HEK293 (cell line): ENCODE data around the gene CCDC78.

Source experiments
- BCL11B ChIP-seq: fragments of 450-650 bp; formaldehyde crosslinking; IDR thresholded peaks from 2 replicates; pipeline ENCODE4 v1.5.1; 2016; ENCODE audit warnings: low read depth, missing biosample characterization, missing genetic modification characterization
- GLIS2 ChIP-seq: fragments of 450-650 bp; formaldehyde crosslinking; IDR thresholded peaks from 2 replicates; pipeline ENCODE4 v1.5.1; 2016; ENCODE audit warnings: missing biosample characterization, missing genetic modification characterization
- HOXA7 ChIP-seq: sonication (generic); formaldehyde crosslinking; IDR thresholded peaks from 2 replicates; pipeline ENCODE4 v1.8.1; 2022; ENCODE audit warnings: missing genetic modification reagents, borderline replicate concordance
- KLF7 ChIP-seq: fragments of 450-650 bp; formaldehyde crosslinking; IDR thresholded peaks from 2 replicates; pipeline ENCODE4 v1.5.1; 2016; ENCODE audit warnings: missing biosample characterization, missing genetic modification characterization, borderline replicate concordance
- MEIS1 ChIP-seq: sonication (generic); formaldehyde crosslinking; IDR thresholded peaks from 2 replicates; pipeline ENCODE4 v1.8.1; 2022; ENCODE audit warnings: missing genetic modification reagents, mild to moderate bottlenecking, borderline replicate concordance
- MZF1 ChIP-seq: fragments of 450-650 bp; formaldehyde crosslinking; IDR thresholded peaks from 2 replicates; pipeline ENCODE4 v1.5.1; 2017; ENCODE audit warnings: missing biosample characterization, missing genetic modification characterization, borderline replicate concordance
- SP2 ChIP-seq: fragments of 450-650 bp; formaldehyde crosslinking; IDR thresholded peaks from 2 replicates; pipeline ENCODE4 v1.5.1; 2016; ENCODE audit warnings: missing biosample characterization, missing genetic modification characterization
- SP3 ChIP-seq: fragments of 450-650 bp; formaldehyde crosslinking; IDR thresholded peaks from 2 replicates; pipeline ENCODE4 v1.5.1; 2016; ENCODE audit warnings: missing biosample characterization, missing genetic modification characterization
- TCF7L2 ChIP-seq: IDR thresholded peaks from 2 replicates; pipeline ENCODE4 v1.6.1; 2011; ENCODE audit warnings: low read depth, mild to moderate bottlenecking, inconsistent platforms, low read length, moderate library complexity, borderline replicate concordance
- TRIM28 ChIP-seq: IDR thresholded peaks from 2 replicates; pipeline ENCODE4 v1.6.1; 2011; ENCODE audit warnings: low read length, control low read depth, borderline replicate concordance
- YY1 ChIP-seq: fragments of 450-650 bp; formaldehyde crosslinking; IDR thresholded peaks from 2 replicates; pipeline ENCODE4 v1.5.1; 2018; ENCODE audit warnings: missing biosample characterization, missing genetic modification characterization
- ZBTB48 ChIP-seq: fragments of 450-650 bp; formaldehyde crosslinking; IDR thresholded peaks from 2 replicates; pipeline ENCODE4 v1.5.1; 2016; ENCODE audit warnings: missing biosample characterization, missing genetic modification characterization
- ZBTB8A ChIP-seq: fragments of 450-650 bp; formaldehyde crosslinking; IDR thresholded peaks from 2 replicates; pipeline ENCODE4 v1.5.1; 2016; ENCODE audit warnings: missing biosample characterization, missing genetic modification characterization
- ZNF10 ChIP-seq: fragments of 450-650 bp; formaldehyde crosslinking; IDR thresholded peaks from 2 replicates; pipeline ENCODE4 v1.5.1; 2017; ENCODE audit warnings: missing biosample characterization, missing genetic modification characterization
- ZNF112 ChIP-seq: fragments of 450-650 bp; formaldehyde crosslinking; IDR thresholded peaks from 2 replicates; pipeline ENCODE4 v1.5.0; 2017; ENCODE audit warnings: missing biosample characterization, missing genetic modification characterization
- ZNF133 ChIP-seq: fragments of 450-650 bp; formaldehyde crosslinking; IDR thresholded peaks from 2 replicates; pipeline ENCODE4 v1.5.1; 2016; ENCODE audit warnings: missing biosample characterization, missing genetic modification characterization
- ZNF169 ChIP-seq: fragments of 450-650 bp; formaldehyde crosslinking; IDR thresholded peaks from 2 replicates; pipeline ENCODE4 v1.5.1; 2016; ENCODE audit warnings: missing biosample characterization, missing genetic modification characterization
- ZNF214 ChIP-seq: fragments of 450-650 bp; formaldehyde crosslinking; IDR thresholded peaks from 2 replicates; pipeline ENCODE4 v1.5.1; 2017; ENCODE audit warnings: missing biosample characterization, mild to moderate bottlenecking, missing genetic modification characterization, borderline replicate concordance
- ZNF23 ChIP-seq: fragments of 450-650 bp; formaldehyde crosslinking; IDR thresholded peaks from 2 replicates; pipeline ENCODE4 v1.5.1; 2016; ENCODE audit warnings: missing biosample characterization, missing genetic modification characterization, borderline replicate concordance
- ZNF274 ChIP-seq, 2 experiments: fragments of 200-500 bp in 1 of 2; fragments of 450-650 bp in 1 of 2; sonication (Bioruptor generic) in 1 of 2; formaldehyde crosslinking in 1 of 2; IDR thresholded peaks; 2 replicates each; pipeline versions ENCODE4 v1.5.1 to v1.6.1; 2014 to 2016; ENCODE audit warnings: borderline replicate concordance in 1 of 2, inconsistent platforms in 1 of 2, low read length in 1 of 2, missing biosample characterization in 1 of 2, missing genetic modification characterization in 1 of 2
- ZNF280C ChIP-seq: fragments of 450-650 bp; formaldehyde crosslinking; IDR thresholded peaks from 2 replicates; pipeline ENCODE4 v1.5.1; 2016; ENCODE audit warnings: missing biosample characterization, missing genetic modification characterization
- ZNF341 ChIP-seq: fragments of 450-650 bp; formaldehyde crosslinking; IDR thresholded peaks from 2 replicates; pipeline ENCODE4; 2016; ENCODE audit warnings: low read depth, missing biosample characterization, missing genetic modification characterization
- ZNF37A ChIP-seq: fragments of 450-650 bp; IDR thresholded peaks from 2 replicates; pipeline ENCODE4 v1.5.1; 2018; ENCODE audit warnings: missing biosample characterization, missing genetic modification characterization
- ZNF394 ChIP-seq: fragments of 450-650 bp; formaldehyde crosslinking; IDR thresholded peaks from 2 replicates; pipeline ENCODE4 v1.5.1; 2016; ENCODE audit warnings: missing biosample characterization, missing genetic modification characterization, mild to moderate bottlenecking, moderate library complexity, borderline replicate concordance
- ZNF433 ChIP-seq: fragments of 450-650 bp; formaldehyde crosslinking; IDR thresholded peaks from 2 replicates; pipeline ENCODE4 v1.5.1; 2016; ENCODE audit warnings: missing biosample characterization, missing genetic modification characterization, low read depth
- ZNF449 ChIP-seq: fragments of 450-650 bp; formaldehyde crosslinking; IDR thresholded peaks from 2 replicates; pipeline ENCODE4 v1.5.1; 2017; ENCODE audit warnings: missing biosample characterization, mild to moderate bottlenecking, missing genetic modification characterization, moderate library complexity
- ZNF549 ChIP-seq: fragments of 450-650 bp; IDR thresholded peaks from 2 replicates; pipeline ENCODE4 v1.5.1; 2018; ENCODE audit warnings: missing biosample characterization, missing genetic modification characterization, mild to moderate bottlenecking, inconsistent platforms, moderate library complexity
- ZNF585B ChIP-seq: fragments of 450-650 bp; formaldehyde crosslinking; IDR thresholded peaks from 2 replicates; pipeline ENCODE4 v1.5.1; 2016; ENCODE audit warnings: missing biosample characterization, missing genetic modification characterization
- ZNF654 ChIP-seq: fragments of 450-650 bp; formaldehyde crosslinking; IDR thresholded peaks from 2 replicates; pipeline ENCODE4 v1.5.1; 2016; ENCODE audit warnings: low read depth, missing biosample characterization, missing genetic modification characterization
- ZNF664 ChIP-seq: fragments of 450-650 bp; formaldehyde crosslinking; IDR thresholded peaks from 2 replicates; pipeline ENCODE4 v1.5.1; 2016; ENCODE audit warnings: missing biosample characterization, missing genetic modification characterization
- ZNF670 ChIP-seq: fragments of 450-650 bp; formaldehyde crosslinking; IDR thresholded peaks from 2 replicates; pipeline ENCODE4 v1.5.1; 2016; ENCODE audit warnings: missing biosample characterization, missing genetic modification characterization, low read depth
- ZNF677 ChIP-seq: fragments of 450-650 bp; IDR thresholded peaks from 2 replicates; pipeline ENCODE4 v1.5.0; 2018; ENCODE audit warnings: missing biosample characterization, mild to moderate bottlenecking, missing genetic modification characterization, moderate library complexity
- ZNF707 ChIP-seq: fragments of 450-650 bp; formaldehyde crosslinking; IDR thresholded peaks from 2 replicates; pipeline ENCODE4 v1.5.1; 2016; ENCODE audit warnings: missing biosample characterization, missing genetic modification characterization
- ZNF776 ChIP-seq: fragments of 450-650 bp; formaldehyde crosslinking; IDR thresholded peaks from 2 replicates; pipeline ENCODE4 v1.5.0; 2017; ENCODE audit warnings: missing biosample characterization, missing genetic modification characterization, borderline replicate concordance
- TF ChIP-seq, protein P1 (sequence below): fragments of 450-650 bp; formaldehyde crosslinking; IDR thresholded peaks from 2 replicates; pipeline ENCODE4 v1.5.1; 2016; ENCODE audit warnings: missing biosample characterization, missing genetic modification characterization

CCDC78 gene

GRCh38 chr16:682493-683395 lies 43.5 kb downstream of the CCDC78 start (continued):
- no peak for TF ChIP-seq ZNF280C (tag by site-specific recombination)
- no peak for TF ChIP-seq ZNF585B (tag by site-specific recombination)
- no peak for TF ChIP-seq YY1 (tag by site-specific recombination)
- no peak for TF ChIP-seq ZNF707 (tag by site-specific recombination)
- TF ChIP-seq ZNF433 (tag by site-specific recombination), result no peak
- TF ChIP-seq ZNF664 (tag by site-specific recombination), result no peak
- TF ChIP-seq ZNF341 (tag by site-specific recombination), result no peak
- TF ChIP-seq ZNF37A (tag by site-specific recombination), result no peak
- no peak for TF ChIP-seq SP3 (tag by site-specific recombination)
- TF ChIP-seq TRIM28, result no peak
- no peak for TF ChIP-seq ZNF776 (tag by site-specific recombination)
- TF ChIP-seq ZNF112 (tag by site-specific recombination), result no peak
- 0 out of 2 replicates have a peak, but pooled peaks have one; percentile 21 for TF ChIP-seq ZBTB48 (tag by site-specific recombination)
- TF ChIP-seq, protein P1, sequence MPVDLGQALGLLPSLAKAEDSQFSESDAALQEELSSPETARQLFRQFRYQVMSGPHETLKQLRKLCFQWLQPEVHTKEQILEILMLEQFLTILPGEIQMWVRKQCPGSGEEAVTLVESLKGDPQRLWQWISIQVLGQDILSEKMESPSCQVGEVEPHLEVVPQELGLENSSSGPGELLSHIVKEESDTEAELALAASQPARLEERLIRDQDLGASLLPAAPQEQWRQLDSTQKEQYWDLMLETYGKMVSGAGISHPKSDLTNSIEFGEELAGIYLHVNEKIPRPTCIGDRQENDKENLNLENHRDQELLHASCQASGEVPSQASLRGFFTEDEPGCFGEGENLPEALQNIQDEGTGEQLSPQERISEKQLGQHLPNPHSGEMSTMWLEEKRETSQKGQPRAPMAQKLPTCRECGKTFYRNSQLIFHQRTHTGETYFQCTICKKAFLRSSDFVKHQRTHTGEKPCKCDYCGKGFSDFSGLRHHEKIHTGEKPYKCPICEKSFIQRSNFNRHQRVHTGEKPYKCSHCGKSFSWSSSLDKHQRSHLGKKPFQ (tag by site-specific recombination), result no peak; the same call in 1 of the 2 replicates
- TF ChIP-seq ZNF133 (tag by site-specific recombination), result no peak
- TF ChIP-seq SP2 (tag by site-specific recombination), result peak; percentile 40; the same call in 1 of the 2 replicates
- TF ChIP-seq ZNF394 (tag by site-specific recombination), result no peak
- no peak for TF ChIP-seq KLF7
- no peak for TF ChIP-seq HOXA7 (CRISPR knock-in tag)
- TF ChIP-seq TCF7L2, result no peak
- no peak for TF ChIP-seq ZNF549 (tag by site-specific recombination)
- TF ChIP-seq ZNF677 (tag by site-specific recombination), result no peak
- no peak for TF ChIP-seq ZNF449 (tag by site-specific recombination)
- peak; percentile 85; the same call in 1 of the 2 replicates for TF ChIP-seq BCL11B
- no peak for TF ChIP-seq ZNF654 (tag by site-specific recombination)
- TF ChIP-seq ZNF214 (tag by site-specific recombination), result no peak
- no peak; the same call in 1 of the 2 replicates for TF ChIP-seq MZF1 (tag by site-specific recombination)
- TF ChIP-seq GLIS2, result no peak
- no peak for TF ChIP-seq MEIS1 (CRISPR knock-in tag)
- TF ChIP-seq ZBTB8A, result no peak
- TF ChIP-seq ZNF23 (tag by site-specific recombination), result no peak
- no peak for TF ChIP-seq ZNF274 (IDR thresholded peaks at IDR 0.05; ENCODE audit: low read length)
- no peak for TF ChIP-seq ZNF274 (tag by site-specific recombination; IDR thresholded peaks at IDR 0.05; ENCODE audit: borderline replicate concordance)
- TF ChIP-seq ZNF10 (tag by site-specific recombination), result peak; percentile 94
- TF ChIP-seq ZNF169, result no peak
- TF ChIP-seq ZNF670 (tag by site-specific recombination), result no peak
